T-helper 9 cell (primary cell): ENCODE data around the gene HOMER3.

Experiments
- DNase-seq: peaks from one replicate; pipeline ENCODE4 v3.0.0-alpha.2; 2020

The HOMER3 gene

GRCh38 chr19:18900700-18901481 is 40.1 kb downstream of the HOMER3 start:
- no peak for DNase-seq

GRCh38 chr19:18899624-18900560 is 41.1 kb downstream of the HOMER3 start:
- no peak for DNase-seq

GRCh38 chr19:18898607-18899408 is 42.2 kb downstream of the HOMER3 start:
- no peak for DNase-seq

GRCh38 chr19:18898081-18898606 is 42.9 kb downstream of the HOMER3 start:
- no peak for DNase-seq

GRCh38 chr19:18897094-18898029 is 43.7 kb downstream of the HOMER3 start:
- DNase-seq, result no peak

- DNase-seq, result no peak
These were observed 44.6 kb downstream of the HOMER3 start for GRCh38 chr19:18896421-18896841.

GRCh38 chr19:18895824-18896341 is 45.1 kb downstream of the HOMER3 start, which contains the start of gene CERS1:
Gene CERS1 (minus strand): TSS chr19:18896158. CDS start chr19:18896072, 86 bp downstream.
- DNase-seq, result no peak

- no peak for DNase-seq
These were observed 45.8 kb downstream of the HOMER3 start for GRCh38 chr19:18895038-18895823.

- no peak for DNase-seq
These were observed 46.6 kb downstream of the HOMER3 start for GRCh38 chr19:18894254-18895037.

GRCh38 chr19:18893587-18894253 is 47.3 kb downstream of the HOMER3 start:
- DNase-seq, result no peak

- no peak for DNase-seq
These were observed 50.9 kb downstream of the HOMER3 start for GRCh38 chr19:18889949-18890745.

- no peak for DNase-seq
These were observed 54.0 kb downstream of the HOMER3 start for GRCh38 chr19:18886972-18887371.

GRCh38 chr19:18883526-18884304 is 57.3 kb downstream of the HOMER3 start:
- DNase-seq, result no peak

GRCh38 chr19:18881491-18881890 is 59.5 kb downstream of the HOMER3 start:
- no peak for DNase-seq

- no peak for DNase-seq
These were observed 61.2 kb downstream of the HOMER3 start for GRCh38 chr19:18879579-18880373.
